Uterus (tissue), 2 donors: Measurements from ENCODE around the gene UBE2D4.

Experiments
- POLR2A ChIP-seq, 2 donors: fragments of 450-650 bp; IDR thresholded peaks; one replicate each; pipeline ENCODE4 v1.6.1; 2016; ENCODE audit warnings: antibody characterized with exemption in 2 of 2, mild to moderate bottlenecking in 1 of 2, moderate library complexity in 1 of 2
- TF ChIP-seq, protein P1 (sequence below), 4 experiments: fragments of 200-600 bp in 2 of 4; fragments of 450-650 bp in 2 of 4; sonication (generic) in 2 of 4; IDR thresholded peaks; one replicate each; pipeline ENCODE4 v1.5.1; 2016 to 2019; ENCODE audit warnings: antibody characterized with exemption in 4 of 4, mild to moderate bottlenecking in 2 of 4, moderate library complexity in 1 of 4

DNA sequence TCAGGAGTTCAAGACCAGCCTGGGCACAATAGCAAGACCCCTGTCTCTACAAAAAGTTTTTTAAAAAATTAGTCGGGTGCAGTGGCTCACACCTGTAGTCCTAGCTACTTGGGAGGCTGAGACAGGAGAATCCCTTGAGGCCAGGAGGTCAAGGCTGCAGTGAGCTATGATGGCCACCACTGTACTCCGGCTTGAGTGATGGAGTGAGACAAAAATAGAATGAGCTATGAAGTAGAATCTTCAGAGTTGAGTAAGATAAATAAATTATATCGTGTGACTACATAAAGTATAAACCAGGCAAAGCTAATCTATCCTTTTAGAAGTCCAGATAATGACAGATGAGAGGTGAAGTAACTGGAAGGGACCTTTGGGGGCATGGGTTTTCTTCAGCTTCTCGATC is 41.6 kb upstream of the UBE2D4 start:
- TF ChIP-seq, protein P1, sequence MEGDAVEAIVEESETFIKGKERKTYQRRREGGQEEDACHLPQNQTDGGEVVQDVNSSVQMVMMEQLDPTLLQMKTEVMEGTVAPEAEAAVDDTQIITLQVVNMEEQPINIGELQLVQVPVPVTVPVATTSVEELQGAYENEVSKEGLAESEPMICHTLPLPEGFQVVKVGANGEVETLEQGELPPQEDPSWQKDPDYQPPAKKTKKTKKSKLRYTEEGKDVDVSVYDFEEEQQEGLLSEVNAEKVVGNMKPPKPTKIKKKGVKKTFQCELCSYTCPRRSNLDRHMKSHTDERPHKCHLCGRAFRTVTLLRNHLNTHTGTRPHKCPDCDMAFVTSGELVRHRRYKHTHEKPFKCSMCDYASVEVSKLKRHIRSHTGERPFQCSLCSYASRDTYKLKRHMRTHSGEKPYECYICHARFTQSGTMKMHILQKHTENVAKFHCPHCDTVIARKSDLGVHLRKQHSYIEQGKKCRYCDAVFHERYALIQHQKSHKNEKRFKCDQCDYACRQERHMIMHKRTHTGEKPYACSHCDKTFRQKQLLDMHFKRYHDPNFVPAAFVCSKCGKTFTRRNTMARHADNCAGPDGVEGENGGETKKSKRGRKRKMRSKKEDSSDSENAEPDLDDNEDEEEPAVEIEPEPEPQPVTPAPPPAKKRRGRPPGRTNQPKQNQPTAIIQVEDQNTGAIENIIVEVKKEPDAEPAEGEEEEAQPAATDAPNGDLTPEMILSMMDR (IDR thresholded peaks at IDR 0.05), result no peak
- no peak for TF ChIP-seq POLR2A (IDR thresholded peaks at IDR 0.05)
